NB4 (cell line): Measurements from ENCODE around the gene YAP1.

ENCODE experiments used
- DNase-seq: peaks from one replicate; pipeline ENCODE4 v3.0.0; 2010; ENCODE audit warnings: low read depth
- H3K4me3 ChIP-seq: one replicate; pipeline ENCODE4 v1.5.1; 2011; ENCODE audit warnings: mild to moderate bottlenecking, low read depth, low read length, moderate library complexity
- MYC ChIP-seq: IDR thresholded peaks from 2 replicates; pipeline ENCODE4 v1.6.1; 2011; ENCODE audit warnings: low read depth, low read length
- POLR2A ChIP-seq: IDR thresholded peaks from 2 replicates; pipeline ENCODE4 v1.6.1; 2011; ENCODE audit warnings: mild to moderate bottlenecking; ENCODE audit not compliant: insufficient read length; ENCODE audit errors: extremely low read depth
- TF ChIP-seq, protein P1 (sequence below): IDR thresholded peaks from 2 replicates; pipeline ENCODE4 v1.6.1; 2011; ENCODE audit warnings: low read depth, low read length
- TF ChIP-seq, protein P2 (sequence below): IDR thresholded peaks from one replicate; pipeline ENCODE4 v1.5.1; 2012; ENCODE audit warnings: low read depth, low read length

YAP1 gene

DNA sequence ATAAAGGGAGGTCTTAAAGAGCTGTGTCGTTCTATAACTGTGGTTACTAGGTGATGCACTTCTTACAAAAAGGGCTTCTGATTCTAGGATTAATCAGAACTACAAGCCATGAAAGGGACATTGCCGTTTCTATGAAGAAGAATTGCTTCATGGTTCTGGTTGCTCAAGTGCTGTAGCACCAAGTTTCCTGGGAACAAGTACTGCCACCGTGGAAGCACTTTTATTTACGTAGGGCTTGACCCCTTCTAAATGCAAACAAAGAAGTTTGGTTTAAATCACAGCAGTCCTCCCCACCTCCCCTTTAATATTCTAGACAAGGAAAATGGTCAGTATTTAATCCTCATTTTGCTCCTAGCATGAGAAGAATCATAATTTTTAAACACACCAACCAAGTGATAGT lies 9.8 kb downstream of the YAP1 start:
- TF ChIP-seq, protein P1, sequence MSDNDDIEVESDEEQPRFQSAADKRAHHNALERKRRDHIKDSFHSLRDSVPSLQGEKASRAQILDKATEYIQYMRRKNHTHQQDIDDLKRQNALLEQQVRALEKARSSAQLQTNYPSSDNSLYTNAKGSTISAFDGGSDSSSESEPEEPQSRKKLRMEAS: no peak
- TF ChIP-seq, protein P2, sequence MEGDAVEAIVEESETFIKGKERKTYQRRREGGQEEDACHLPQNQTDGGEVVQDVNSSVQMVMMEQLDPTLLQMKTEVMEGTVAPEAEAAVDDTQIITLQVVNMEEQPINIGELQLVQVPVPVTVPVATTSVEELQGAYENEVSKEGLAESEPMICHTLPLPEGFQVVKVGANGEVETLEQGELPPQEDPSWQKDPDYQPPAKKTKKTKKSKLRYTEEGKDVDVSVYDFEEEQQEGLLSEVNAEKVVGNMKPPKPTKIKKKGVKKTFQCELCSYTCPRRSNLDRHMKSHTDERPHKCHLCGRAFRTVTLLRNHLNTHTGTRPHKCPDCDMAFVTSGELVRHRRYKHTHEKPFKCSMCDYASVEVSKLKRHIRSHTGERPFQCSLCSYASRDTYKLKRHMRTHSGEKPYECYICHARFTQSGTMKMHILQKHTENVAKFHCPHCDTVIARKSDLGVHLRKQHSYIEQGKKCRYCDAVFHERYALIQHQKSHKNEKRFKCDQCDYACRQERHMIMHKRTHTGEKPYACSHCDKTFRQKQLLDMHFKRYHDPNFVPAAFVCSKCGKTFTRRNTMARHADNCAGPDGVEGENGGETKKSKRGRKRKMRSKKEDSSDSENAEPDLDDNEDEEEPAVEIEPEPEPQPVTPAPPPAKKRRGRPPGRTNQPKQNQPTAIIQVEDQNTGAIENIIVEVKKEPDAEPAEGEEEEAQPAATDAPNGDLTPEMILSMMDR: no peak
- TF ChIP-seq MYC: no peak
- TF ChIP-seq POLR2A: no peak
- no peak overlapping the region for H3K4me3 ChIP-seq

DNA sequence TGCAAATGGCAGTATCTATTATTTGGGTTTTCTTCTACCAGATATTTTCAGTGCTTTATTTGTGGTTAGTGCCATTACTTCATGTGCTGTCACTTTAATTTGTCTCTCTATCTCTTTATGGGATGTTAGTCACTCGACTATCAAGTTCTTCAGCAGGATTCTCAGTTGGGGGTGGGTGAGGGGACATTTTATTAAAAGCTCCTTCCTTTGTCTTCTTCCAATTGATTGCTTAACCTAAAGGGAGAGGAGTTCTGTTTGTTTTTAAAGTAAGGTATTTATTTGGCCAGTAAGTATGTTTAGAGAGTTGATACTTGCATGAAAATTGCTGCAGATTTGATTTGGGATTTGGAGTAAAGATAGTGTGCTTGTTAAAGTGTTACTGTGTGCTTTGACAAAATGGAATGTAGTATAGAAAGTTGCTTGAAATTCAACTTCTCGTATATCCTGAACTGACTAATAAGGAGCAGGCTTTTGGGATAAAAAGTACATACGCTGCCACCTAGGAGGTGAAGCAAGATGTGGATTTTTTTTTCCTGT lies 10.3 kb downstream of the YAP1 start:
- H3K4me3 ChIP-seq: no peak overlapping the region
- TF ChIP-seq, protein P2: no peak
- no peak for TF ChIP-seq POLR2A
- TF ChIP-seq MYC: no peak
- TF ChIP-seq, protein P1: no peak
- no peak for DNase-seq

More for the DNA sequence above, 9.8 kb downstream of the YAP1 start:
- DNase-seq: no peak

DNA sequence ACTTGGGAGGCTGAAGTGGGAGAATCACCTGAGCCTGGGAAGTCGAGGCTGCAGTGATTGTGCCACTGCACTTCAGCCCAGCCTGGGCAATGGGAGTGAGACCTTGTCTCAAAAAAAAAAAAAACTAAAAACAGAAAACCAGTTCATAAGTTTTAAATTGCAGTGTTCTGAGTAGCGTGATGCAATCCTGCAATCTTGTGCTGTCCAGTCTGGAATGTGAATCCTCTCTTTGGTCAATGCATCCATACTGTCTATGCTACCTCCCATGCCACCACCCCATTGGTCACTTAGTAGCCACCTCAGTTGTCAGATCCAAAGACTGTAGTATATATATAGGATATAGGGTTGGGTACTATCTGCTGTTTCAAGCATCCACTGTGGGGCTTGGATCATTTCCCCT lies 11.1 kb downstream of the YAP1 start:
- no peak overlapping the region for H3K4me3 ChIP-seq
- DNase-seq: no peak
- TF ChIP-seq, protein P2: no peak
- no peak for TF ChIP-seq POLR2A
- TF ChIP-seq, protein P1: no peak
- no peak for TF ChIP-seq MYC

DNA sequence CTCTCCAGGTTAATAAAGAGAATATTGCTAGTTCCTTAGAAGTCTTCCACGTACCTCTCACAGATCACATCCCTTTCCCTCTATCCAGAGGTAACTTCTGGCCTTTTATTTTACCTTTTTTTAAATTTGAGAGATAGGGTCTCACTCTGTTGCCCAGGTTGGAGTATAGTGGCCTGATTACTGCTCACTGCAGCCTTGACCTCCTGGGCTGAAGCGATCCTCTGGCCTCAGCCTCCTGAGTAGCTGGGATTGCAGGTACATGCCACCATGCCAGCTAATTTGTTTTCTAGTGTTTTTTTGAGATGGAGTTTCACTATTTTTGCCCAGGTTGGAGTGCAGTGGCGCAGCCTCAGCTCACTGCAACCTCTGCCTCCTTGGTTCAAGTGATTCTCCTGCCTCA lies 24.4 kb downstream of the YAP1 start:
- TF ChIP-seq, protein P1: no peak
- TF ChIP-seq, protein P2: no peak
- no peak for TF ChIP-seq MYC
- DNase-seq: no peak
- no peak overlapping the region for H3K4me3 ChIP-seq

DNA sequence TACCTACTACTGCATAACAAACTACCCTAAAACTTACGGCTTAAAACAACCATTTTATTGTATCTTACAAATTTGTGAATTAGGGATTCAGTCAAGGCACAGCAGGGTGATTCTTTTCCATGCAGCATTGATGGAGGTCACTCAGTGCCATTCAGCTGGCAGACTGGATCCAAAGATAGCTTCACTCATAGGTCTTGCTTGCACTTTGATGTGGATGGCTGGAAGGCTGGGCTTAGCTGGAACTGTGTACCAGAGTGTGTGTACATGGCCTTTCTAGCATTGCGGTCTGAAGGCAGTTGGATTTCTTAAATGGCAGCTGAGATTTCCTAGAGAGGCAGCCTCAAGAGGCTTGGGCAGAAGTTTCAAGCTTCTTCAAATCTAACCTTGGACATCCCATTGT lies 25.0 kb downstream of the YAP1 start:
- TF ChIP-seq MYC: no peak
- TF ChIP-seq, protein P2: no peak
- TF ChIP-seq, protein P1: no peak
- no peak for TF ChIP-seq POLR2A
- H3K4me3 ChIP-seq: no peak overlapping the region
- no peak for DNase-seq
